GM12878 (cell line): ENCODE results near the gene BAZ2A. TPM values are rescaled to one million over a fixed set of nuclear protein-coding genes. Genes with fewer than 3 reads are reported as not detected.

Source experiments
- CHD4 ChIP-seq: fragments of 200-600 bp; sonication (generic); IDR thresholded peaks from 2 replicates; pipeline ENCODE4 v1.6.1; 2016; ENCODE audit warnings: mild to moderate bottlenecking
- CREM ChIP-seq: IDR thresholded peaks from 2 replicates; pipeline ENCODE4 v1.6.1; 2014; ENCODE audit warnings: antibody characterized with exemption, low read depth
- CTCF ChIP-seq, 3 experiments: IDR thresholded peaks in 2 of 3; conservative IDR thresholded peaks in 1 of 3; 2 replicates each; pipeline ENCODE4 v1.5.1; 2011; ENCODE audit warnings: low read depth in 3 of 3, low read length in 3 of 3, mild to moderate bottlenecking in 3 of 3, control low read depth in 2 of 3, moderate library complexity in 2 of 3, inconsistent platforms in 1 of 3, mixed read lengths in 1 of 3; ENCODE audit not compliant: control insufficient read depth in 2 of 3, insufficient read depth in 1 of 3; ENCODE audit errors: extremely low read depth in 1 of 3
- EED ChIP-seq: sonication (generic); IDR thresholded peaks from 2 replicates; pipeline ENCODE4 v1.6.1; 2016; ENCODE audit warnings: antibody characterized with exemption, low read depth
- EP300 ChIP-seq, 2 experiments: fragments of 150-350 bp in 1 of 2; IDR thresholded peaks; 2 replicates each; pipeline ENCODE4 v1.6.1; 2011 to 2012; ENCODE audit warnings: low read depth in 2 of 2, low read length in 2 of 2, borderline replicate concordance in 1 of 2, improper control_type of control experiment in 1 of 2, inconsistent platforms in 1 of 2; ENCODE audit not compliant: control insufficient read depth in 1 of 2
- FOXK2 ChIP-seq: fragments of 450-650 bp; IDR thresholded peaks from 2 replicates; pipeline ENCODE4 v1.6.1; 2017; ENCODE audit warnings: mild to moderate bottlenecking, moderate library complexity
- HCFC1 ChIP-seq: fragments of 150-350 bp; IDR thresholded peaks from 2 replicates; pipeline ENCODE4 v1.6.1; 2014; ENCODE audit warnings: low read length
- IKZF1 ChIP-seq: fragments of 450-650 bp; conservative IDR thresholded peaks from 2 replicates; pipeline ENCODE4 v1.6.1; 2017; ENCODE audit warnings: antibody characterized with exemption, mild to moderate bottlenecking
- IKZF2 ChIP-seq, 2 experiments: fragments of 450-650 bp; IDR thresholded peaks; 2 replicates each; pipeline ENCODE4 v1.6.1; 2017; ENCODE audit warnings: mild to moderate bottlenecking in 2 of 2, moderate library complexity in 2 of 2
- MLLT1 ChIP-seq: fragments of 450-650 bp; IDR thresholded peaks from 2 replicates; pipeline ENCODE4 v1.6.1; 2016; ENCODE audit warnings: mild to moderate bottlenecking
- MTA2 ChIP-seq: fragments of 450-650 bp; IDR thresholded peaks from 2 replicates; pipeline ENCODE4 v1.6.1; 2016; ENCODE audit warnings: low read depth, mild to moderate bottlenecking, moderate library complexity
- MTA3 ChIP-seq: IDR thresholded peaks from 2 replicates; pipeline ENCODE4 v1.6.1; 2012; ENCODE audit warnings: low read length, inconsistent platforms, borderline replicate concordance
- NRF1 ChIP-seq: conservative IDR thresholded peaks from 2 replicates; pipeline ENCODE4 v1.6.1; 2011; ENCODE audit warnings: mild to moderate bottlenecking, low read depth, low read length, improper control_type of control experiment
- PAX8 ChIP-seq: fragments of 450-650 bp; IDR thresholded peaks from 2 replicates; pipeline ENCODE4 v1.6.1; 2017; ENCODE audit warnings: mild to moderate bottlenecking, moderate library complexity
- PBX3 ChIP-seq: IDR thresholded peaks from 2 replicates; pipeline ENCODE4 v1.6.1; 2011; ENCODE audit warnings: mild to moderate bottlenecking, low read depth, low read length, moderate library complexity; ENCODE audit not compliant: insufficient replicate concordance
- SRF ChIP-seq, 2 experiments: IDR thresholded peaks; 2 replicates each; pipeline ENCODE4 v1.6.1; 2011; ENCODE audit warnings: low read depth in 2 of 2, low read length in 2 of 2, mild to moderate bottlenecking in 1 of 2, moderate library complexity in 1 of 2
- SUZ12 ChIP-seq: fragments of 200-600 bp; sonication (generic); IDR thresholded peaks from one replicate; pipeline ENCODE4 v1.6.1; 2018; ENCODE audit warnings: antibody characterized with exemption, mild to moderate bottlenecking; ENCODE audit not compliant: unreplicated experiment
- TARDBP ChIP-seq: IDR thresholded peaks from 2 replicates; pipeline ENCODE4 v1.6.1; 2016; ENCODE audit warnings: borderline replicate concordance
- TCF3 ChIP-seq: IDR thresholded peaks from 2 replicates; pipeline ENCODE4 v1.6.1; 2012; ENCODE audit warnings: low read depth, mild to moderate bottlenecking, low read length, borderline replicate concordance; ENCODE audit not compliant: insufficient read depth
- ZBTB4 ChIP-seq: fragments of 450-650 bp; formaldehyde crosslinking; IDR thresholded peaks from 2 replicates; pipeline ENCODE4 v1.4.0; 2022; ENCODE audit warnings: mild to moderate bottlenecking, moderate library complexity
- ZZZ3 ChIP-seq: IDR thresholded peaks from 2 replicates; pipeline ENCODE4 v1.6.1; 2011; ENCODE audit warnings: low read depth; ENCODE audit not compliant: control insufficient read depth, insufficient read length
- polyA plus RNA-seq, 11 experiments: library from polyadenylated mRNA; depleted of rRNA in 4 of 11; unstranded in 6 of 11; stranded (reverse) in 5 of 11; fragments of >200 nt; fragmentation: Nextera tagmentation in 4 of 11; fragmentation: Illumina TruSeq in 1 of 11; extraction: Ambion mirVana in 4 of 11; extraction: Trizol in 1 of 11; gene quantifications; 1 replicate in 1 of 11; 2 replicates in 10 of 11; pipeline versions ENCODE4 v1.2.1 to v1.2.3, GENCODE V29; 2011 to 2016; ENCODE audit warnings: inconsistent platforms in 2 of 11, missing spikeins in 2 of 11, low read depth in 1 of 11
- total RNA-seq, 4 experiments: library from RNA; depleted of rRNA in 3 of 4; stranded (reverse); fragments of >200 nt in 3 of 4; fragmentation: Illumina TruSeq in 1 of 4; extraction: Trizol in 1 of 4; gene quantifications; 2 replicates each; pipeline versions ENCODE4 v1.2.1 to v1.2.3, GENCODE V29; 2013 to 2021

The BAZ2A gene
- total and polyA plus RNA-seq, 10 of the 15 experiments (the other 5 are each of a cell fraction or from before 2014, with no cell fraction given) = 4.8 to 90.2 (median 29.9) TPM

GRCh38 chr12:56634837-56635791 lies 5.0 kb upstream of the BAZ2A start (continued):
- TF ChIP-seq SUZ12 (no peak), FOXK2 (no peak), NRF1 (no peak), HCFC1 (0 out of 2 replicates have a peak, but pooled peaks have one; percentile 19), MLLT1 (peak; percentile 19; the same call in 1 of the 2 replicates), IKZF1 (peak; percentile 76), TCF3 (peak; percentile 85), SRF (IDR thresholded peaks at IDR 0.05; ENCODE audit: low read depth in 2 of 2, low read length in 2 of 2) (no peak), ZZZ3 (no peak), CTCF (IDR thresholded peaks at IDR 0.05 in 2 of 3, conservative IDR thresholded peaks at IDR 0.05 in 1 of 3; ENCODE audit: control insufficient read depth in 2 of 3, extremely low read depth in 1 of 3, insufficient read depth in 1 of 3, low read depth in 3 of 3, low read length in 3 of 3) (peak; percentile 38 to 56 (median 39); a peak in 4 of 6 replicates), ZBTB4 (CRISPR knock-in tag) (no peak), TARDBP (0 out of 2 replicates have a peak, but pooled peaks have one; percentile 5), IKZF2 (IDR thresholded peaks at IDR 0.05) (peak; percentile 53 to 69), CREM (no peak), PBX3 (no peak), EP300 (IDR thresholded peaks at IDR 0.05; ENCODE audit: borderline replicate concordance in 1 of 2, control insufficient read depth in 1 of 2, low read depth in 2 of 2, low read length in 2 of 2) (0 out of 4 replicates have a peak, but pooled peaks of 1 of the 2 experiments have one; percentile 11), PAX8 (no peak), MTA2 (no peak), EED (0 out of 2 replicates have a peak, but pooled peaks have one; percentile 52), MTA3 (no peak), CHD4 (no peak)
